MCF 10A (cell line): ENCODE results near the gene SAP30BP. TPM values are rescaled to one million over a fixed set of nuclear protein-coding genes. Genes with fewer than 3 reads are reported as not detected.

Source experiments
- BruUV-seq: library from RNA; stranded (reverse); fragments of 400-500 nt; replicated peaks from 2 replicates; lab custom pipeline; 2021; lab: Mats Ljungman, UMichigan
- CTCF ChIA-PET: fragments of 300-600 bp; sonication (Branson Sonifier 250); formaldehyde crosslinking; extraction: SDS; loops from one replicate; lab custom pipeline; 2021; ENCODE audit warnings: antibody characterized with exemption, inconsistent platforms; lab: Yijun Ruan, JAX
- POLR2A ChIA-PET: fragments of 300-600, 350-650 bp; sonication (Branson Sonifier 250); formaldehyde crosslinking; extraction: SDS; loops from one replicate; lab custom pipeline; 2020; ENCODE audit warnings: antibody characterized with exemption, inconsistent platforms; lab: Yijun Ruan, JAX
- DNase-seq: peaks from one replicate; pipeline ENCODE4 v3.0.0-alpha.2; 2018; ENCODE audit not compliant: unreplicated experiment
- H3K27ac Mint-ChIP-seq: one replicate; pipeline ENCODE4 v1.8.0; 2022; ENCODE audit warnings: mild to moderate bottlenecking, low read depth, mixed read lengths; ENCODE audit not compliant: unreplicated experiment
- H3K27me3 Mint-ChIP-seq: one replicate; pipeline ENCODE4 v1.8.0; 2022; ENCODE audit warnings: mixed read lengths; ENCODE audit not compliant: insufficient read depth, unreplicated experiment
- H3K36me3 Mint-ChIP-seq: one replicate; pipeline ENCODE4 v1.8.0; 2022; ENCODE audit warnings: mild to moderate bottlenecking, moderate library complexity, mixed read lengths; ENCODE audit not compliant: insufficient read depth, unreplicated experiment
- H3K4me1 Mint-ChIP-seq: one replicate; pipeline ENCODE4 v1.8.0; 2022; ENCODE audit warnings: mixed read lengths; ENCODE audit not compliant: insufficient read depth, unreplicated experiment
- H3K4me3 Mint-ChIP-seq: one replicate; pipeline ENCODE4 v1.8.0; 2022; ENCODE audit warnings: mild to moderate bottlenecking, moderate library complexity, mixed read lengths; ENCODE audit not compliant: unreplicated experiment
- H3K9me3 Mint-ChIP-seq: one replicate; pipeline ENCODE4 v1.8.0; 2022; ENCODE audit warnings: mixed read lengths; ENCODE audit not compliant: unreplicated experiment
- intact Hi-C: fragments of 100-400 bp; cut with micrococcal nuclease; formaldehyde crosslinking; loops from 2 replicates; pipeline ENCODE4 v1.14.1; 2022
- total RNA-seq: library from RNA; stranded (reverse); gene quantifications from 2 replicates; pipeline ENCODE4 v1.2.3, GENCODE V29; 2022
- TF ChIP-seq, protein P1 (sequence below): fragments of 200-600 bp; IDR thresholded peaks from one replicate; pipeline ENCODE4 v1.8.0; 2022; ENCODE audit warnings: antibody characterized with exemption, mild to moderate bottlenecking; ENCODE audit not compliant: unreplicated experiment

Gene SAP30BP
- total RNA-seq, 1 experiment from 2014 or later, result 123 TPM

DNA sequence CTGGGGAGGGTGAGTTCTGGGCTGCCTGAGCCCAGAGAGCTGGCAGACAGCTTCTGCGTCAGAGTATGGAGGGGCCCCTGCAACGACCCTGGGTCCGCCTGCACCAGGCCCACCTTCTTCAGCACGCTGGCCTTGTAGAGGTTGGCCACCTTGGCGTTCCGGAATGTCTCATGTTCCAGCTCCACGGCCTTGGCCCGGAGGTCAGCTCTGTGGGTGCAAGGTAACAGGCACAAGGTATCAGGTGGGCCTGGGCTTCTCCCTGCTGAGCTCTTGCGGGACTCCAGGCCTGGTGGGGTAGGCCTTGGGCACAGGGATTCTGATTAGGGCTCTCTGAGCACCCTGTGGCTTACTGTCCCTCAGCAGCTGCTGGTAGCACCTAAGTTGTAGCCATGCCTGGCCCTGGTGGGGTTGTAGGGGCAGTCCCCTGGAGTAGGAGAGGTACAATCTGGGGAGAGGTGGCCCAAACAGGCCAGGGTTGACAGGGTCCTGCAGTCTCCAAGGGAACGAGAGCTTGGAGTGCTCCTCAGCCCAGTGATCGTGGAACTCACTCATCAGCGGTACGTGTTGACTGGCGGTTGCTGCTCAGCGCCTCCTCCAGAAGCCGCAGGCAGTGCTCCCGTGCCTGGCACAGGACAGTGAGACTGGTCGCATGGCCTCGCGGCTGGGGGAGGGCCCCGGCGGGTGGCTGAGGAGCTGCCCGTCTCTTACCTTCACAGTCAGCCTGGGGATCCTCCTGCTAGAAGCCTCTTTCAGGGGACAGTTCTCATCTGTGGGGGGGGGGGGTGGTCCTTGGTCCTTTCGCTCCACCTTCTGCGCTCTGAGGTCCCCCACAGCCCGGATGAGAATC, 36.8 kb upstream of the SAP30BP start:
- ChIA-PET CTCF (interaction anchor here (0.5 to 1.3 kb wide), 7 partner anchors 11 to 518 kb away, joined by 3 to 4 read pairs (median 3); no protein-coding TSS in a partner anchor), POLR2A (interaction anchor here (1.2 kb wide), 1 partner anchor 9 kb away, joined by 4 read pairs; no protein-coding TSS in a partner anchor)
- Mint-ChIP-seq H3K27me3 (no peaks in the 10 kb centered on the region), H3K4me3 (no peak overlapping the region), H3K27ac (no peak overlapping the region), H3K9me3 (no peaks in the 10 kb centered on the region), H3K4me1 (peaks cover 10% of the 10 kb centered on the region), H3K36me3 (peaks cover 19% of the 10 kb centered on the region)
- TF ChIP-seq, protein P1, sequence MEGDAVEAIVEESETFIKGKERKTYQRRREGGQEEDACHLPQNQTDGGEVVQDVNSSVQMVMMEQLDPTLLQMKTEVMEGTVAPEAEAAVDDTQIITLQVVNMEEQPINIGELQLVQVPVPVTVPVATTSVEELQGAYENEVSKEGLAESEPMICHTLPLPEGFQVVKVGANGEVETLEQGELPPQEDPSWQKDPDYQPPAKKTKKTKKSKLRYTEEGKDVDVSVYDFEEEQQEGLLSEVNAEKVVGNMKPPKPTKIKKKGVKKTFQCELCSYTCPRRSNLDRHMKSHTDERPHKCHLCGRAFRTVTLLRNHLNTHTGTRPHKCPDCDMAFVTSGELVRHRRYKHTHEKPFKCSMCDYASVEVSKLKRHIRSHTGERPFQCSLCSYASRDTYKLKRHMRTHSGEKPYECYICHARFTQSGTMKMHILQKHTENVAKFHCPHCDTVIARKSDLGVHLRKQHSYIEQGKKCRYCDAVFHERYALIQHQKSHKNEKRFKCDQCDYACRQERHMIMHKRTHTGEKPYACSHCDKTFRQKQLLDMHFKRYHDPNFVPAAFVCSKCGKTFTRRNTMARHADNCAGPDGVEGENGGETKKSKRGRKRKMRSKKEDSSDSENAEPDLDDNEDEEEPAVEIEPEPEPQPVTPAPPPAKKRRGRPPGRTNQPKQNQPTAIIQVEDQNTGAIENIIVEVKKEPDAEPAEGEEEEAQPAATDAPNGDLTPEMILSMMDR, result no peak
- no peak for DNase-seq
- intact Hi-C loops, result loop anchor here (10.0 kb wide), 1 partner anchor 205 kb away; no protein-coding TSS in a partner anchor
- BruUV-seq, result no TSS peak

DNA sequence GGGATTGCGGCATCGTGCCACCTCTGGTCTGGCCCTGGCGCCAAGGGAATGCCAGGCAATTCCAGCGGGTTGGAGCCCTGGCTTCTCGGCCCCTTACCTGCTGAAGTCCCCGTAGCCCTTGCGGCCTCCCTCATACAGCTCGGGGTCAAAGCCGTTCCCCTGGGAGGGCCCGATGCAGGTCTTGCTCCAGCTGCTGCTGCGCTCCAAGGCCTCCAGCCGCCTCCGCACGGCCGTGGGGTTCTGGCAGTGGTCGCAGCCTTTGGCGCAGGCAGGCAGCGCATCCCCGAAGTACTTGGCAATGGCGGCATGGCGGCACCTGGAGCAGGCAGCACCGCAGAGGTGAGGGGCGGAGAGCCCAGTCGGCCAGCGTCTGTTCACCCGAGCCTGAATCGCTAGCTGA, 35.8 kb upstream of the SAP30BP start:
- ChIA-PET CTCF (no interaction called here), POLR2A (interaction anchor here (0.6 kb wide), 1 partner anchor 286 kb away, joined by 3 read pairs; no protein-coding TSS in a partner anchor)
- Mint-ChIP-seq H3K36me3 (peaks cover 19% of the 10 kb centered on the region), H3K4me3 (no peak overlapping the region), H3K9me3 (no peaks in the 10 kb centered on the region), H3K27me3 (no peaks in the 10 kb centered on the region), H3K4me1 (peaks cover 10% of the 10 kb centered on the region), H3K27ac (no peak overlapping the region)
- TF ChIP-seq, protein P1, result no peak
- intact Hi-C loops, result loop anchor here (10.0 kb wide), 1 partner anchor 207 kb away; no protein-coding TSS in a partner anchor
- DNase-seq, result no peak
- no TSS peak for BruUV-seq

DNA sequence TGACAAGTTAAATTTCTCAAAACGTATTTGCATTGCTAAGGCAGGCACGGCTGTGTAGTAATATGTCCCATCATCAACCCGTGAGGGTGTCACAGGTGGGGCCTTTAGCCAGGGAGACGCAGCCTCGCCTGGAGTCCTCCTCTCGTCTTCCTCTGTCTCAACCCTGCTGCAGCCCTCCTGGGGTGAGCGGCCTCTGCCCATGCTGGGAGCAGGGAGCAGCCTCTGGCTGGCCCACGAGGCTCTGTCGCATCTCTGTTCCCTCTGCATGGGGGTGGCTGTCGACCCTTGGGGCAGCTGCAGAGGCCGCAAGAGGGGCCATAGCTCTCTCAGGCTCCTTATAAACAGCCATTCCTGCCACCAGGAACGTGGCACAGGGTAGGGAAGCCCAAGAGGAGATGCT, 34.7 kb upstream of the SAP30BP start:
- Mint-ChIP-seq H3K27me3 (no peaks in the 10 kb centered on the region), H3K4me1 (peaks cover 10% of the 10 kb centered on the region), H3K4me3 (no peak overlapping the region), H3K27ac (no peak overlapping the region), H3K9me3 (no peaks in the 10 kb centered on the region), H3K36me3 (peaks cover 19% of the 10 kb centered on the region)
- TF ChIP-seq, protein P1, result no peak
- DNase-seq, result no peak
- intact Hi-C loops, result loop anchor here (10.0 kb wide), 1 partner anchor 208 kb away; no protein-coding TSS in a partner anchor
- ChIA-PET POLR2A (interaction anchor here (0.8 to 2.7 kb wide), 9 partner anchors 8 to 147 kb away, joined by 3 to 15 read pairs (median 5); partner anchors contain the start of genes GALK1, ITGB4, RECQL5 and SAP30BP), CTCF (interaction anchor here (0.5 to 3.9 kb wide), 37 partner anchors 8 to 479 kb away, joined by 3 to 75 read pairs (median 5); partner anchors contain the start of gene TSEN54)
- no TSS peak for BruUV-seq
